B cell (primary cell): ENCODE measurements around the gene SCN4B. TPM values are rescaled to one million over a fixed set of nuclear protein-coding genes. Genes with fewer than 3 reads are reported as not detected.

Experiments
- ATAC-seq: fragments of 200-7000 bp; cut with Tn5 transposase; one replicate; pipeline ENCODE4 v1.10.0; 2021; ENCODE audit warnings: low read depth, mild to moderate bottlenecking, moderate number of reproducible peaks, moderate library complexity
- CTCF ChIA-PET: fragments of 350-600 bp; sonication (Branson Sonifier 250); formaldehyde crosslinking; loops from one replicate; lab custom pipeline; 2021; ENCODE audit warnings: antibody characterized with exemption, inconsistent platforms; lab: Charles Lee
- POLR2A ChIA-PET: fragments of 350-600 bp; sonication (Branson Sonifier 250); formaldehyde crosslinking; loops from one replicate; lab custom pipeline; 2021; ENCODE audit warnings: antibody characterized with exemption; lab: Charles Lee
- DNase-seq: peaks from one replicate; pipeline ENCODE4 v3.0.0; 2013
- H2AFZ ChIP-seq: 2 replicates; pipeline ENCODE4 v1.6.1; 2012; ENCODE audit warnings: mild to moderate bottlenecking, low read depth, low read length; ENCODE audit not compliant: insufficient read depth, poor library complexity, severe bottlenecking
- H3K27ac ChIP-seq, 2 donors: 1 replicate in 1 of 2; 2 replicates in 1 of 2; pipeline ENCODE4 v1.5.1; 2012 to 2013; ENCODE audit warnings: low read length in 2 of 2, mild to moderate bottlenecking in 2 of 2, moderate library complexity in 1 of 2
- H3K27me3 ChIP-seq, 4 experiments: fragments of 200-600 bp in 1 of 4; sonication (generic) in 1 of 4; replicated peaks in 1 of 4; 1 replicate in 2 of 4; 2 replicates in 2 of 4; pipeline versions ENCODE4 v1.6.1 to v1.7.0; 2013 to 2016; ENCODE audit warnings: low read length in 3 of 4, mild to moderate bottlenecking in 2 of 4, mixed read lengths in 1 of 4, moderate library complexity in 1 of 4; ENCODE audit not compliant: insufficient read depth in 4 of 4, control insufficient read depth in 3 of 4; ENCODE audit errors: control extremely low read depth in 1 of 4
- H3K36me3 ChIP-seq, 2 experiments: replicated peaks in 1 of 2; 1 replicate in 1 of 2; 2 replicates in 1 of 2; pipeline versions ENCODE4 v1.6.1 to v1.7.1; 2013; ENCODE audit warnings: low read length in 1 of 2; ENCODE audit not compliant: insufficient read depth in 2 of 2, control insufficient read depth in 1 of 2; ENCODE audit errors: control extremely low read depth in 1 of 2, extremely low read depth in 1 of 2
- H3K4me1 ChIP-seq, 2 donors: fragments of 200-600 bp in 1 of 2; sonication (generic) in 1 of 2; 1 replicate in 1 of 2; 2 replicates in 1 of 2; pipeline versions ENCODE4 v1.5.1 to v1.6.1; 2013 to 2017; ENCODE audit warnings: low read length in 2 of 2; ENCODE audit not compliant: control insufficient read depth in 2 of 2, insufficient read depth in 2 of 2
- H3K4me2 ChIP-seq: replicated peaks from 2 replicates; pipeline ENCODE3; 2012; ENCODE audit warnings: mild to moderate bottlenecking, low read depth, low read length; ENCODE audit not compliant: poor library complexity, severe bottlenecking
- H3K4me3 ChIP-seq, 5 experiments: fragments of 200-600 bp in 1 of 5; sonication (generic) in 1 of 5; 1 replicate in 3 of 5; 2 replicates in 2 of 5; pipeline versions ENCODE4 v1.5.1 to v1.7.0; 2011 to 2016; ENCODE audit warnings: low read length in 4 of 5, mild to moderate bottlenecking in 4 of 5, low read depth in 2 of 5, control low read depth in 1 of 5, moderate library complexity in 1 of 5; ENCODE audit not compliant: insufficient read depth in 1 of 5; ENCODE audit errors: control extremely low read depth in 1 of 5, extremely low read depth in 1 of 5
- H3K79me2 ChIP-seq: fragments of 200-600 bp; sonication (generic); one replicate; pipeline ENCODE4 v1.6.0; 2016; ENCODE audit warnings: low read length; ENCODE audit not compliant: control insufficient read depth, insufficient read depth
- H3K9ac ChIP-seq: fragments of 200-600 bp; sonication (generic); 2 replicates; pipeline ENCODE4 v1.6.1; 2017; ENCODE audit warnings: mild to moderate bottlenecking, low read length, moderate library complexity
- H3K9me3 ChIP-seq, 3 donors: one replicate each; pipeline versions ENCODE4 v1.6.1 to v1.7.1; 2013; ENCODE audit warnings: low read length in 2 of 3; ENCODE audit not compliant: control insufficient read depth in 2 of 3, insufficient read depth in 1 of 3; ENCODE audit errors: control extremely low read depth in 1 of 3
- H4K20me1 ChIP-seq: 2 replicates; pipeline ENCODE4 v1.6.0; 2012; ENCODE audit warnings: mild to moderate bottlenecking, low read length; ENCODE audit not compliant: insufficient read depth, control insufficient read depth, poor library complexity, severe bottlenecking
- H3K27ac Mint-ChIP-seq: one replicate; pipeline ENCODE4 v1.8.0; 2021; ENCODE audit warnings: mixed read lengths
- H3K27me3 Mint-ChIP-seq: one replicate; pipeline ENCODE4 v1.8.0; 2021; ENCODE audit warnings: mixed read lengths
- H3K4me1 Mint-ChIP-seq: one replicate; pipeline ENCODE4 v1.8.0; 2021; ENCODE audit warnings: mixed read lengths
- H3K4me3 Mint-ChIP-seq: one replicate; pipeline ENCODE4 v1.8.0; 2021; ENCODE audit warnings: mixed read lengths
- H3K9me3 Mint-ChIP-seq: one replicate; pipeline ENCODE4 v1.8.0; 2022; ENCODE audit warnings: mixed read lengths; ENCODE audit not compliant: insufficient read depth
- EZH2 ChIP-seq: IDR thresholded peaks from 2 replicates; pipeline ENCODE4 v1.6.1; 2012; ENCODE audit warnings: borderline replicate concordance, low read depth, mild to moderate bottlenecking, moderate library complexity, low read length; ENCODE audit not compliant: insufficient read depth, poor library complexity, severe bottlenecking
- WGBS: methylation state at CpG from one replicate; pipeline ENCODE4 v1.1.5; 2013; ENCODE audit warnings: missing lambda C conversion rate; ENCODE audit not compliant: insufficient coverage; 5-methylcytosine and 5-hydroxymethylcytosine counted together
- intact Hi-C: fragments of 100-400 bp; cut with micrococcal nuclease; formaldehyde crosslinking; loops from one replicate; pipeline ENCODE4 v1.10.0; 2022
- polyA plus RNA-seq: library from polyadenylated mRNA; depleted of rRNA; stranded (reverse); fragments of >200 nt; gene quantifications from 2 replicates; pipeline ENCODE4 v1.2.3, GENCODE V29; 2012
- total RNA-seq, 2 donors: library from RNA; stranded (reverse); fragments of 120-200 nt in 1 of 2; gene quantifications; 1 replicate in 1 of 2; 2 replicates in 1 of 2; pipeline versions ENCODE4 v1.2.3 to v1.2.4, GENCODE V29; 2013 to 2022
- TF ChIP-seq, protein P1 (sequence below): fragments of 200-600 bp; IDR thresholded peaks from one replicate; pipeline ENCODE4 v1.8.0; 2022; ENCODE audit warnings: antibody characterized with exemption, mild to moderate bottlenecking

The SCN4B gene
- total and polyA plus RNA-seq, 2 donors (not counting 1 experiment from before 2014, with no cell fraction given), result not detected

DNA sequence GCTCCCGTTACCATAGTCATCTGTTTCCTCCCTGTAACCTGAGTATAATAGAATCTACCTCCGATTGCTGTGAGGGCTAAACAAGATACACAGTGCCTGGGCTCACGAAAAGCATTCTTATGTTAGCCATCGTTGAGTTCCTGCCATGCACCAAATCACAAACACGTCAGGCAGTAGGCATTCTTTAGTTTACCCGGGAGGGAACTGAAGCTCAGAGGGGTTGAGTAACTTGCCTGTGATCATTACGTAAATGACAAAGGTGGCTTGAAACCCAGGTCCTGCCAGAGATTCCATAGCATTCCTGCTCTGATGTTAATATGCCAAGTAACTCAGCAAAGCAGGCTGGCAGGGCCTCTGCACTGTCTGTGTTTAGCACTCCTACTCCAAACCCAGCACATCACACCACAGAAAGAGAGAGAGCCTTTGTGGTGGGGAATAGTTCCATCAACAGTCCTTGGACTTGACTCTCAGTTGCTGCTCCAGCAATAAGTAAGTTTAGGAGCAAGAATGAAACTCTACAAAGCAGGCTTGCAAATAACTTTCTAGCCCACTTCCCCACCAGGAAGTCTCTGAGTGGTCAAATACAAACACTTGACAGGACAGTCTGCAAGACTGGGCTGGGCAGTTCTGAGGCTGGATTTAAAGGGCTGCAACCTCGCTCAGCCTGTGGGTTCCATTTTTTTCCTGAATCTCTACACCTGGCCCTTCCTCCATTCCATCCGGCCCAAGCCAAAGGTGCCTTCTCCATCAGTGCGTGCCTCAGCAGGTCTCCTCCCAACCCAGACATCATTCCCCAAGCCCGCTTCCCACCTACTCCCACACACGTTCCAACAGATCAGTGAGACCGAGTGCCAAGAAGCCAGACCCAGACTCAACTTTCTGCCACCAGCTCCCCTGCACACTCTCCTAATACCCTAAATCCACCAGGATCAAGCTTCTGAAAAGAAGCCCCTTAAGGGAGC is 22.7 kb upstream of the SCN4B start:
- H3K9me3 Mint-ChIP-seq, result no peaks in the 10 kb centered on the region
- no peak overlapping the region for H2AFZ ChIP-seq
- no peaks in the 10 kb centered on the region for H3K79me2 ChIP-seq
- no peaks in the 10 kb centered on the region for H4K20me1 ChIP-seq
- peaks cover 38% of the 10 kb centered on the region for H3K27me3 Mint-ChIP-seq
- TF ChIP-seq, protein P1, sequence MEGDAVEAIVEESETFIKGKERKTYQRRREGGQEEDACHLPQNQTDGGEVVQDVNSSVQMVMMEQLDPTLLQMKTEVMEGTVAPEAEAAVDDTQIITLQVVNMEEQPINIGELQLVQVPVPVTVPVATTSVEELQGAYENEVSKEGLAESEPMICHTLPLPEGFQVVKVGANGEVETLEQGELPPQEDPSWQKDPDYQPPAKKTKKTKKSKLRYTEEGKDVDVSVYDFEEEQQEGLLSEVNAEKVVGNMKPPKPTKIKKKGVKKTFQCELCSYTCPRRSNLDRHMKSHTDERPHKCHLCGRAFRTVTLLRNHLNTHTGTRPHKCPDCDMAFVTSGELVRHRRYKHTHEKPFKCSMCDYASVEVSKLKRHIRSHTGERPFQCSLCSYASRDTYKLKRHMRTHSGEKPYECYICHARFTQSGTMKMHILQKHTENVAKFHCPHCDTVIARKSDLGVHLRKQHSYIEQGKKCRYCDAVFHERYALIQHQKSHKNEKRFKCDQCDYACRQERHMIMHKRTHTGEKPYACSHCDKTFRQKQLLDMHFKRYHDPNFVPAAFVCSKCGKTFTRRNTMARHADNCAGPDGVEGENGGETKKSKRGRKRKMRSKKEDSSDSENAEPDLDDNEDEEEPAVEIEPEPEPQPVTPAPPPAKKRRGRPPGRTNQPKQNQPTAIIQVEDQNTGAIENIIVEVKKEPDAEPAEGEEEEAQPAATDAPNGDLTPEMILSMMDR, result no peak
- no peak for TF ChIP-seq EZH2
- no peak for DNase-seq
- H3K4me1 ChIP-seq, result peaks cover 0 to 5% of the 10 kb centered on the region in 2 donors
- no peak overlapping the region for H3K27ac ChIP-seq
- no peak overlapping the region for H3K4me2 ChIP-seq
- H3K9ac ChIP-seq, result no peak overlapping the region
- 93% methylated on average over 11 of the region's 13 CpGs for WGBS
- H3K27ac Mint-ChIP-seq, result no peak overlapping the region
- POLR2A ChIA-PET, result no interaction called here
- CTCF ChIA-PET, result interaction anchor here (0.6 to 8.8 kb wide), 2 partner anchors 30 to 121 kb away, joined by 3 to 96 read pairs; no protein-coding TSS in a partner anchor
- peaks cover 0 to 13% (median 1%) of the 10 kb centered on the region in 4 experiments for H3K27me3 ChIP-seq
- H3K4me3 Mint-ChIP-seq, result no peak overlapping the region
- no peak for ATAC-seq
- H3K4me3 ChIP-seq, result no peak overlapping the region
- H3K9me3 ChIP-seq, result no peaks in the 10 kb centered on the region
- no peaks in the 10 kb centered on the region for H3K36me3 ChIP-seq
- peaks cover 3% of the 10 kb centered on the region for H3K4me1 Mint-ChIP-seq
- intact Hi-C loops, result no loop called here
